CD4-positive, alpha-beta T cell treated with Interleukin-4 for 4 hours (primary cell): ENCODE measurements around the gene PCAT6.
"Not testable (repeated sequence)": the region's sequence is repeated elsewhere in the genome, so short reads cannot be mapped to it uniquely, and the experiment has no call there.

Experiments used
- DNase-seq: peaks from one replicate; pipeline ENCODE4 v3.0.0-alpha.2; 2020

The PCAT6 gene

DNA sequence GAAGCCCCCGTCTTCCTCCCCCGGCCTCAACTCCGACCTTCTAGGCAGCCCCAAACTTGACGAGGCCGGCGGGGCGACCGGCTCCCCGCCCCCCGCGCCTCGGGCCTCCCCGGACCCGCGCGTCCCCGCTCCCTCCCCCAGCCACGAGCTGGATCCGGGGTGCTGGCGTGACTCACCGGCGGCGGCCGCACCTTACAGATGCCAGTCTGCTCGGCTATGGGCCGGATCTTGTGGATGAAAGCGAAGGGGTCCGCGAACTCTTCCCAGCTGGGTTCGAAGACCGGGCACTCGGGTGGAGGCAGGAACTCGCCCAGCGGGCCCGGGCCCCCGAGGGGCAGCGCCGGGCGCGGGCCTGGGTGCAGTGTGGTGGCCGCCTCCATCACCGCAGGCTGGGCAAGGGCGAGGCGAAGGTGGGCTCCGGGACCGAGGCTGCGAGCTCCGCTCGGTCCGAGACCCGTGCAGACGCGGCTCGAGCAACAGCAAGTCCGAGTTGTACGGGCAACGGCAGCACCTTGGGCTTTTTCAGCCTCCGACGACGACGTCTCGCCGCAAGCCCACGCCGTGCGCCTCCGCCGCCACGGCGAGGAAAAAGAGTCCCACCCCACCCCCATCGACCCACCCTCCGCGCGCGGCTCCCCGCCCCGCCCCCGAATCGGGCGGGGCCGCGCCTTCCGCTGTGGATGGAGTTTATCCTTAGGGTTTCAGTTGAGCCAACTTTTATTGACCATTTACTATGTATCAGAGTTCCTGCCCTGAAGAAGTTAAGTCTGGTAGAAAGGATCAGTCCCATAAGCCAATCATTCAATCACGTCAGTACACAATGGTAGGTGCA is 2.6 kb upstream of the PCAT6 start, which contains the start of gene KDM5B:
Gene KDM5B, minus strand, starts transcription at position 496 of the 832 bp plus-strand sequence. Its CDS starts 116 bp downstream, at position 380.
- DNase-seq: peak; percentile 68

DNA sequence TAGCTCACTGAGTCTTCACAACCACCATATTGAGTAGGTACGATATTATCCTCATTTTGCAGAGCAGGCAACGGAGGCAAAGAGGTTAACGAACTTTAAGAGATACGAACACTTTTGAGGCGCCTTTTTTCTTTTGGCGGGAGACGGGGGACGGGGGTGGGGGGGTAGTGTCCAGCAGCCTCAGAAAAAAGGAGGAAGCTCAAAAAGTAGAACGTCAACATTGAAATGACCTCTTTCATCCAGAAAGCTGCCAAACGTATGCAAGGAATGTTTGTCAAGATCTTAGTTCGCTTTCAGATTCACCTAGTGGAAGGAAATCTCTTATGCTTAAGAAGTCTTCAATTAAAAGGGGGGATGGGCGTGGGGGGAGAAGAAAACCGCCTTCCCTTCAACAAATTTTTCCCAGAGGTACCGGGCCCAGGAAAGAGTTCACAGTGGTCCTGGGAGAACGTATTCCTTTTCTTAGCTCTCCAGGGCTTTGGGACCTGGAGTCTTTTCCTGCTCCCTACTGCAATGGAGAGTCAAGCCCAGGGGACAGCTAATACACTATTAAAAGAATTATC is 1.1 kb upstream of the PCAT6 start:
- DNase-seq: no peak

DNA sequence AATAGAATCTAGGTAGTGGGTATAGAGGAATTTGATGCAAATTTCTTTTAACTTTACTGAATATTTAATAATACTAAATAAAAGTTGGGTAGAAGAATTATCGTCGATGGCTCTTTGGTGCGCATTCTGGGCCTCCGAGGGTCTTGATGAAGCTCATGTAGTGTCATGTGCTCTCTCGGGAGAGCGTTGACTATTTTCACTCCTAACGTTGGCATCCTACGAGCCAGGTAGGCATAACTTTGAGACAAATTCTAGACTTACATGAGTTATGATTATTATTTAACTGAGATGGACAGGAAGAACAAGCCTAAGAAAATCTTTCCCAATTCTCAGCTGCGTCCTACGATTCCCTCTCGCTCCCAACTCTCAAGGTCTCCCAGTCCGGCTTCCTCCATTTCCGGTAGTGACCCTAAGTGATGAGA is 550 bp upstream of the PCAT6 start:
- DNase-seq: no peak

DNA sequence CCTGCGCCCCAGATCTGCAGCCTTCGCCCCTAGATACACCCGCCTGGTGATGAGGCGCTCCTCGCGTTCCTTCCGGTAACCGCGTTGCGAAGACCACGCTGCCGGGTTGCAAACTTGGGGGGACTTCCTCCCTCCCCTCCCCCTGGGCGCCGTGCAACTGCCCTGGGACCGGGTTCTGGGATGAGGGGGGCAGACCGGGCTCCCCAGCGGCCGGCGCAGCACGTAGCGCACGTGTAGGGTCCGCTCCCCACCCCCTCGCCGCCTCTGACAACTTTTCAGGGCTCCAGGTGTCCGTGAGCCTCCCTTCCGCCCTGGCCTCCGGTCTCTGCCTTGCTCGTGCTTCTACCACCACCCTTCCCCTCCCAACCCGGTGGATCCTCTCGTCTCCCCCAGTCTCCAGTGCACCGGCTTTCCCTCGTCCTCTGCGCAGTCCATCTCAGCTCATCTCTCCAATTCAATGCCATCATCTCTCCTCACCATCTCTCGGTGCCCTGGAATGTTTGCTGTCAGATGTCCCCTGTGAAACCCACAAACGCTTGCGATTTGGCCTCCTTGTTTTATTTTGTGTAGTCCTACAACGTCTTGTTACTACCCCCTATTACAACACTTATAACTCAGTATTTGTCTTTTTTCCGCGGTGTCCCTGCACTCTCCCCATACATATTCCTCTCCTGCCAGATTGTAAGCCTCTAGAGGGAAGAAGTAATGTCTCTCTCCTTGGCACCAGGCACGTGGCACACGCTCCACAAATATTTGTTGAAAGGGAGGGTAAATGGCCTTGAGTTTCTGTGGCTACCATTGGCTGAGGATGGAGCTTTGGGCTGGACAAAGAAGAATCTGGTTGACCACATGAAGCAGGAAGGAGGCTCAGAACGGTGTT is 782 bp downstream of the PCAT6 start:
- DNase-seq: peak; percentile 5

DNA sequence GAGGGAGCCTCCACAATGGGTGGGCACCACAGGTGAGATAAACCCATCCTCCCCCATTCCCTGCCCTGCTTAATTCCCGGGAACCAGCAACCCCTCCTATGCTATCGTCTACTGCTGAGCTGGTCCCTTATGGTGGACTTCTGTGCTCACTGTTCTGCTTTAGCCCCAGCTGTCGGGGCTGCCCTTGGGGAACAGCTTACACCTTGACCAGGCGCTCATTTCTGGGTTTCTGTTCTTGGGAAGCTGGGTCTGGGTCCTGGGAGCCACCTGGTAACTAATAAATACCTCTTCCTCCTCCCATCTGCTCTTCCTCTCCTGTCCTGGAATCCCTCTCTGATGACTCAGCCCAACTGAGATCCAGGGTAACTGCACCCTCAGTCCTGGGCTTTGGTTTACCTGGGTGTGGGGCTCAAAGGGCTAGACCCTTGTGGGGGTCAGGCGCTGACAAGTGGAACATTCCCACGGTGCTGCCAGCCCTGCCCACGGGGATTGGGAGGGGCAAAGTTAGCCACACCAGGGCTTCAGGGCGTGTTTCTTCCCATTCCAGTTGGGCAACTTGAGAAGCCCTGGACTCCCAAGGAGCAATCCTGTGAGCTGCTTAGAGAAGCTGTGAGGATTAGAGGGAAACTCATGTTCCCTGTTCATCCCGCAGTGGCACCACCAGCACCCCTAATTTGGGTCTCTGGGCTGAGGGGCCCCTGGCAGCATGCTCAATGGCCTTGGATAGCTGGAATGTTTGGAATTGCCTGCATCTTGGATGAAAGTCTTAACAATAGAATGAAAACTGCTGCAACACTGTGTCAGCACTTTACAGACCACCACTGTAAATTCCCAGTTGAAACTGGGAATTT is 1.6 kb downstream of the PCAT6 start:
- no peak for DNase-seq

DNA sequence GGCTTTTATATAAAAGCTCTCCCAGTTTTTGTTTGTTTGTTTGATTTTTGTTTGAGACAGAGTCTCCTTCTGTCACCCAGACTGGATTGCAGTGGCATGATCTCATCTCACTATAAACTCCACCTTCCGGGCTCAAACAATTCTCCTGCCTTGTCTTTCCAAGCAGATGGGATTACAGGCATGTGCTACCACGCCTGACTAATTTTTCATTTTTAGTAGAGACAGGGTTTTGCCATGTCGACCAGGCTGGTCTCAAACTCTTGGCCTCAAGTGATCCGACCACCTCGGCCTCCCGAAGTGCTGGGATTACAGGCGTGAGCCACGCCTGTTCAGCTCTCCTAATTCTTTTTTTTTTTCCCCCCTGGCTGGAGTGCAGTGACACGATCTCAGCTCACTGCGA is 4.4 kb downstream of the PCAT6 start:
- DNase-seq: no peak

DNA sequence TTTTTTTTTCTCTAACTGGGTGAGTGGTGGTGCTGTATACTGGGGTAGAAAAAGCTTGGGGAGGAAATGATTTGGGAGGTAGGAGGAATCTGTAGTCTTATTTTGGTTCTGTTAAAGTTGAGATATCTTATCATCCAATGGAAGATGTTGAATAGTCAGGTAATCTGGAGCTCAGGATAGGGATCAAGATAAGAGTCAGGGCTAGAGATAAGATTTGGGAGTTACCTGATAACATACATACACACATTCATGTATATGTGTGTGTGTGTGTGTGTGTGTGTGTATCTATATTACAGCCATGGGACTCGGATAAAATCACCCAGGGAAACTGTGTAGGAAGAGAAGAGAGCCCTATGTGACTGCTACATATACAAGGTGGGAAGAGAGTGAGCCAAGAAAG is 8.1 kb downstream of the PCAT6 start:
- no peak for DNase-seq

DNA sequence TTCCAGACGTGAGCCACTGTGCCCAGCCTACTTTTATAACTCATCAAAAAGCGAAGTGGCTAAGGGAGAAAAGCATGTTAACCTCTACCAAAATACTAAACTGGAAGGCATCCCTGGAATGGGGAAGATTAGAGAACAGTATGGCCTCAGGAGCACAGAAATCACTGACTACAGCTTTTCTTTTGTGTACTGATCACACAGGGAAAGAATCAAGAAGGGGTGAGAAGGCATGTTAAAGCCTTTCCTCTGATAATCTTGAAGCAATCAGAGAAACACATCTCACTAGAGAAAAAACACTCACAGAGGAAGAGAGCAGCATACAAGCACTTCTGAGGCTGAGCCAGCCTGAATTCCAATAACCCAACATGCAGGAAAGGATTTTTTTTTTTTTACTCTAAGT is 10.7 kb downstream of the PCAT6 start:
- DNase-seq: no peak

DNA sequence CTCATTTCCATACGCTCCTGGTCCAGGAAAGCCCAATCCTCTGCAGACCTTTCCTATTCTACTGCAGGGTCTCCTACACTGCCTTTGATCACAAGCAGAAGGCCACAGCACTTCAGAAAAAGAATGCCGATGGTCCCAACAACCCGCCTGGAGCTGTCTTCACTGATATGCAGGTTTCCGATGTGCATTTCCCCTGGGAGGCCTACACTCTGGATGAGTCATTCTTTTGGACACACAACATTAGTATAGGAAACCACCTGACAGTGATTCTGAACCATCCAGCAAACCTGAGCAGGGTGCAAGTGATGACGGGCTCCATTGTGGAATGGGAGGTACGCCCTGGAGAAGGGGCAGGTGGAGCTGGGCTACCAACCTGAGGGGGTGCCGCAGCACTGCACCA is 15.0 kb downstream of the PCAT6 start:
- DNase-seq: no peak

DNA sequence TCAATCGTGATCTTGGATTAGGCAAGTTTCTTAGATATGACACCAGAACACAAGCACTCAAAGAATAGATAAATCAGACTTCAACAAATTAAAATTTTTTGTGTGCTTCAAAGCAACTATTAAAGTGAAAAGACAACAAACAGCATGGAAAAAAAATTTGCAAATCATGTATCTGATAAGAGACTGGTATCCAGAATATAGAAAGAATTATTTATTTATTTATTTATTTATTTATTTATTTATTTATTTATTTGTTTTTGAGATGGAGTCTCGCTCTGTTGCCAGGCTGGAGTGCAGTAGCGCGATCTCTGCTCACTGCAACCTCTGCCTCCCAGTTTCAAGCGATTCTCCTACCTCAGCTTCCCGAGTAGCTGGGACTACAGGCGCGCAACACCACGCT is 18.5 kb downstream of the PCAT6 start:
- not testable (repeated sequence) for DNase-seq

DNA sequence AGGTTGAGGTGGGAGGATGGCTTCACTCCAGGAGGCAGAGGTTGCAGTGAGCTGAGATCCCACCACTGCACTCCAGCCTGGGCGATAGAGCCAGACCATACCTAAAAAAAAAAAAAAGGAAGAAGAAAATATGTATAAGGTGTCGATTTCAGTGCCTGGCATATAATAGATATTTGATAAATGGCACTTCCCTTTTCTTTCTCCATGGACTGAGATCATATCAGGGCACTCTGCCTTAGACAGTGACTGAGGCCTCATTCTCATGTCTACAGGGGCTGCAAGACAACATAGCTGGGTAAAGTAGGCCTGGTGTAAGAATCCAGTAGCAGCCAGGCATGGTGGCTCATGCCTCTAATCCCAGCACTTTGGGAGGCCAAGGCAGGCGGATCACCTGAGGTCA is 21.2 kb downstream of the PCAT6 start:
- no peak for DNase-seq

DNA sequence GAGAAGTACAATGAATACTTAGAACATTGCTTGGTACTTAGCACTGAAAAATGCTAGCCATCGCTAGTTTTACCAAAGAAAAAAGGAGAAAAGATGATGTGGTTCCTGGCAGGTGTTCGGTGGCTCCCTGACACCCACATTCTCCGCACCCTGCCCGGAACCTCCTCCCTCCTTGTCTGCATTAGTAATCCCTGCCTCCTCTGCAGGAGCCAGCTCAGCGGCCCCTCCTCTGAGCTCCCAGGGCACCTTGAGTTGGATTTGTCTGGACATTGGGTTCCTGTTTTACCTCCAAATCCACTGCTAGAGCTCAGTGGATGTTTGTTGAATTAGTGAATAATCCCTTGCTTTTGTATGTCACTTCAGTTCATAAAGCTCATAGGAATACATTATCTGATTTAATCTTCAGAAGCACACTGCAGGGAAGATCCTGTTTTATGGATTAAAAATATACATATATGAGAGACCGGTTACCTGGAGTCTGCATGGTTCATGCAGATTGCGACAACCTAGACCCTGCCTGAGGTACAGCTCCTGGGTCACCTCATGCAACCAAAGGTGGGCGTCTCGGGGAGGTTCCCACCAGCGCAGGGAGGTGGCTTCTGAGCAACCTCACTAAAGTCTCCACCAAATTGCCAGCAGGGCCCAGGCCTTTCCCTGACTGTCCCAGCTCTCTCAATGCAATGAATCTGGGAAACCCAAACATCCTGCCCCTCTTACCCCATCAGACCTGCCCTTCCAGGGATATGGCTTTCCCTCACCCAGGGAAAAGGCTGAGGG is 24.2 kb downstream of the PCAT6 start:
- DNase-seq: peak; percentile 1

DNA sequence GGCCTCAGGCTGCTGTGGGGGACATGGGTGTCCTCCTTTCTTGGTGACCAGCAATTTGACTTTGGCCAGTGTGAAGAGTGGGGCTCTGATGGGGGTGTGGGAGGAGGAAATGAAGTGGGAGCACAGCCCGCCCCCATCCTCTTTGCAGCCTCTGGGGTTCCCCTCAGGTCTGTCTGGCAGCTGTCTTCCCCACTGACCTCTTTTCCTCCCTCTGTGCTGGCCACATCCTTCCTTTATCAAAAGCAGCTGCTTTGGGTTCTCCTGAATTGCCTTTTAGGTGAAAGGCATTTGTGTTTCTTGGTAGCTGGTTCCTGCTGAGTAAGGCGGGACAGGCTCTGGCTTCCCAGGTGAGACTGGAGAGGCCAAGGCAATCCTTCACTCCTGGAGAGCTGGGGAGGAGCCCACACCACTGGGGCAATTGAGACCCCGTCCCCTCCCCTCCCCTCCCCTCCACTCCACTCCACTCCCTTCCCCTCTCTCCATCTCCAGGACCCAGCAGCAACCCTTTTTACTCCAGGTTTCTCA is 24.9 kb downstream of the PCAT6 start:
- peak; percentile 34 for DNase-seq

DNA sequence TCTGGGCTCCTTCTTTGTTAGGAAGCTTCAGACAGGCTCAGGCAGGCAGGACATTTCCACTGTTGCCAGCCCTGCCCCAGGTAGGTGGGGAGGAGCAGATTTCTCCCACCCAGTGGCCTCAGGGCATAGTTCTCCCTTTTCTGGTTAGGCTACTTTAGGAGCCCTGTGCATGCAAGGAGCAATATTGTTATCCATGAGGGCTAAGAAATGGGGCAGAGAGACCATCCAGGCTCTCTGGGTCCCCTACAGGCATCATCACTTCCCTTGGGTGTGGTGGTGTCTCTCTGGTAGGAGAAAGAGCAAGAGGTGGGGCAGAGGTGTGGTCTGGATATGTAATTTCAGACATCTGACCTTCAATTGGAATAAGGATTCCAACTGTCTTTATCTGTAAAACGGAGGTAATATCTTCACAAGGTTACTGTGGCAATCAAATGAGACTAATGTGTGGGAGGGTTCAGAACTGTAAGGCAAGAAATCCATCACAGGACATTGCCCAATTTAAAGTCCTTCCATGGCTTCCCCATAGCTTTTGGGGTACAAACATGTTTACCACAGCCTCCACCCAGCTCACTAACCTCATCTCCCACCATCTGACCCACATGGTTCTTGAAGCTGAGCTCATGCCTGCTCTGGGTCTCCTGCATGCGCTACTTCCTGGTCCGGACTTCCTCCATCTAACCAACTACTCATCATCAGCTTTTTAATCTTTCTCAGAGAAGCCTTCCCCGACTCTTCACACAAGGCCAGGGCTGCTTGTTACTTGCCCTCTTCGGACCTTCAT is 26.1 kb downstream of the PCAT6 start:
- DNase-seq: no peak

DNA sequence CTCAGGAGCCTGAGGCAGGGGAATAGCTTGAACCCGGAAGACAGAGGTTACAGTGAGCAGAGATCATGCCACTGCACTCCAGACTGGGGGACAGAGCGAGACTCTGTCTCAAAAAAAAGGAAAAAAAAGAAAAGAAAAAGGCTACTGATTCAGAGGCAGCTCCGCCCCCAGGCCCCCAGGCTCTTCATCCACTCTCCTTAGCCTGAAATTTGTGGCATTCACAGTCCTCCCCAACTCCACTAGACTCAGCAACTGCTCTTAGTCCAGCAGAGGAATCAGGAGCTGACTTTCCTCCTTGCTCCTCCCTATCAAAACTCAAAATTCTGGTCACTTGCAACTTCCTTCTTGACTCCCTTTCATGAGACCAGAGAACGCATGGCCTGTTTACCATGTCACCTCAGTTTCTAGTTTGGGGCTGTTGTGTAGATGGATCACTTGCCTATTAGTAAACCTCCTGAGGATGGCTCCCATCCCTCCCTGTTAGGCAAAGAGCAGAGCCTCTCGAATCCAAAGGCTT is 27.1 kb downstream of the PCAT6 start:
- no peak for DNase-seq

DNA sequence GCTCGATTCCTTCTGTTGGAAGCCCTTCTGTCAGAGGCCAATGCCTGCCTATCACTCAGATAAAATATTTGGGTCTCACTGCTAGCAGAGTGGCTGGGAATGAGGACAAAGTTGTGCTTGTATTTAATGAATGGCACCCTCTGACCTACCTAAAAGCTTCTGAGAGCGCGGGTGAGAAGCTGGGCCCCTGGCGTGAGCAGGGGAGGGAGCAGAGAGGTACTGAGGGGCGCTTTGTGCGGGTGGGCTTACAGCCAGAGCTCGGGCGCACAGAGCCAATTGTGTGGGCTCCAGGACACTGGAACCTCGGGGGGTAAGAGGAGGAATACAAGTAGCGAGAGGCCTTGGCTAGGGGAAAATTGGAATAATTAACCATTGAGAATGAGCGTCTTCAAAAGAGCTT is 32.3 kb downstream of the PCAT6 start:
- DNase-seq: no peak

DNA sequence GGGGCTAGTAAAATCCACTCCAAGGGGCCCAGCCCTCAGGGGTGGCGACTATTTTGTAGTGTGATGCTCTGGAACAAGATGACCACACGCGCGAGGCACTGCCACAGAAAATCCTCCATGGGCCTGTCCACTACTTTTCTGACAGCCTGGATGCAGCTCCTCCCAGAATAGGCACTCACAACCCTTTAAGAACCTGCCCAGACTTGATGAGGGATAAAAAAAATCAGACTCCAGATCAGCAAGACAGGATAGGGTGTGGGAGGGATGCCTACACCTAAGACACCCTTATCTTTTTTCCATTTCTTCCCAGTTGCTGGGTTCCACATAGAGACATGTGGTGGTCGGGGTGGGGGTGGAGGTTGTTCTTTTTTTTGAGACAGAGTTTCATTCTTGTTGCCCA is 33.5 kb downstream of the PCAT6 start:
- no peak for DNase-seq

DNA sequence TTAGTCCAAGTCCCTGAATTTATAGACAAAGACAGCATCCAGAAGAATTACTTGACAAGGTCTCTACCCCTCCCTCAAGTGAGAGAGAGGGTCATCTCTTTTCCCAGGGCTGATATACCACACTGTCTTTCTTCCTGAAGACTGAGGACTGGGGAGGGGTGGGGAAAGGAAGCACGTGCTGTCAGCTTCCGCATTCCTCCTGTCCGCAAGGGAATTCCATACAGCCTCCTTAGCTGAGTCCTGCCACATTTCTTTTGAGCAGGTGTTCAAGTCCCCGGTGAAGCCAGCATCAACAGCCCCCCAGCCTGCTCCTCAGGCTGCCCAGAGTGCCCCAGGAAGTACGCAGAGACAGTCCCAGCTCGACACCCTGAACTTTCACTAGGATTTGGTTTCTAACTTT is 34.2 kb downstream of the PCAT6 start:
- DNase-seq: no peak

DNA sequence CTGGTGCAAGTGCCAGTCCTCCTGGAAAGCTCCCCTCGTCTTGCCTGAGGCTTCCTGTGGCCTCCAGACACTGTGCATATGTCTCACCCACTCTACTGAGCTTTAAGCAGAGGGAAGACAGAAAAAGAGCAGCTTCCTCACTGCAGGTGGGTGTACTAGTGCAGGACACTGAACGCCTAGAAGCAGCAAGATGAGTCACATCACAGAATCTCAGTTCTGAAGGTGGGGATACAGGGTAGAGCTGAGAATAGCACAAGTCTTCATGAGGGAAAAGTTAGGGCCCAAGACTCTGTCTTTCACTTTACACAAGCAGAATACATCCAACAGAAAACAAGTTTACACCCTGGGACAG is 37.4 kb downstream of the PCAT6 start:
- no peak for DNase-seq

DNA sequence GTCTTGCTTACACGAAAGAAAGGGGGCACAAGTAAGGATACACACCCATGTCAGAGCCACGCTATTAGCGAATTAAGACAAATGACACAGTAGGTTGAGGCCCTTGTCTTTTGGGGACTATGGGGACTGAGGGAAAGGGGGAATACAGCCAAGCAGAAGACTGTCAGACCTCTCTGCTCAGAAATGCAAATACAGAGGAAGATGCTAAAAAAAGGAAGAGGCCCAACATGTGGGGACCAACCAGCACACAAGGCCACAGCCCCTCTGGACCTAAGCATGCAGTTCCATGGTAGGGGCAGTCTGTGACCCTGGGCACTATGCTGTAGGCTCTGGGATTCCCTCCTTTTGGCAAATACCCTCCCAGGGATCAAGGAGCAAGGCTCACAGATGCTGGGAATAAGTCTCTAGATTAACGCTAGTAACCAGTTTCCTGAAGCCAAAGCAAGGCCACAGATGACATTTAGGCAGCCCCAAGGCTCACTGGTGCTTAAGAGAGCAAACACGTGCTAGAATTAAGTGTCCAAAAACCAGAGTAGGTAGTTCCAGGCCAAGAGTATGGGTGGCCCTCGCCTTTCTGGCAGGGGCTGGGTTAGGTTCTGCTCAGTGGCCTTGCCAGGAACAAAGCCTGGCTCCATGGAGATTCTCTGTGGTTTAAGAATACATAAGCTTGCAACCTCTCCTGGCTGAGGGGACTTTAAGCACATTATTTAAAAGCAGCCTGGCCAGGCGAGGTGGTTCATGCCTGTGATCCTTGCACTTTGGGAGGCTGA is 40.0 kb downstream of the PCAT6 start:
- no peak for DNase-seq
